ENCODE measurements around the gene MTMR12.

MTMR12 gene

GRCh38 chr5:32332361-32332760 lies 19.6 kb upstream of the MTMR12 start:
- H3K9me3 ChIP-seq (ENCODE audit: severe bottlenecking), result no peaks in the 10 kb centered on the region
- no peak overlapping the region for H3K4me3 ChIP-seq (ENCODE audit: severe bottlenecking)
- no peak for TF ChIP-seq CTCF (IDR thresholded peaks at IDR 0.05; ENCODE audit: poor library complexity, severe bottlenecking)
- no peaks in the 10 kb centered on the region for H3K27me3 ChIP-seq (ENCODE audit: insufficient read depth, poor library complexity, severe bottlenecking)
- H3K27ac ChIP-seq (ENCODE audit: poor library complexity, severe bottlenecking), result peak overlapping the region; percentile 28
- ATAC-seq (ENCODE audit: low read depth), result no peak
- DNase-seq (ENCODE audit: low spot score), result no peak
- no peaks in the 10 kb centered on the region for H3K36me3 ChIP-seq (ENCODE audit: low read depth)
- peaks cover 6% of the 10 kb centered on the region for H3K4me1 ChIP-seq (ENCODE audit: insufficient read depth, poor library complexity, severe bottlenecking)

GRCh38 chr5:32331935-32332274 lies 19.2 kb upstream of the MTMR12 start:
- DNase-seq (ENCODE audit: low spot score), result no peak
- Histone ChIP-seq H3K4me3 (ENCODE audit: severe bottlenecking) (no peak overlapping the region), H3K4me1 (ENCODE audit: insufficient read depth, poor library complexity, severe bottlenecking) (peaks cover 6% of the 10 kb centered on the region), H3K9me3 (ENCODE audit: severe bottlenecking) (no peaks in the 10 kb centered on the region), H3K27me3 (ENCODE audit: insufficient read depth, poor library complexity, severe bottlenecking) (no peaks in the 10 kb centered on the region), H3K36me3 (ENCODE audit: low read depth) (no peaks in the 10 kb centered on the region), H3K27ac (ENCODE audit: poor library complexity, severe bottlenecking) (no peak overlapping the region)
- ATAC-seq (ENCODE audit: low read depth), result no peak
- TF ChIP-seq CTCF (IDR thresholded peaks at IDR 0.05; ENCODE audit: poor library complexity, severe bottlenecking), result no peak

- Histone ChIP-seq H3K9me3 (ENCODE audit: severe bottlenecking) (no peaks in the 10 kb centered on the region), H3K27me3 (ENCODE audit: insufficient read depth, poor library complexity, severe bottlenecking) (no peaks in the 10 kb centered on the region), H3K27ac (ENCODE audit: poor library complexity, severe bottlenecking) (no peak overlapping the region), H3K36me3 (ENCODE audit: low read depth) (no peaks in the 10 kb centered on the region), H3K4me3 (ENCODE audit: severe bottlenecking) (no peak overlapping the region), H3K4me1 (ENCODE audit: insufficient read depth, poor library complexity, severe bottlenecking) (peaks cover 6% of the 10 kb centered on the region)
- no peak for ATAC-seq (ENCODE audit: low read depth)
- TF ChIP-seq CTCF (IDR thresholded peaks at IDR 0.05; ENCODE audit: poor library complexity, severe bottlenecking), result no peak
- DNase-seq (ENCODE audit: low spot score), result no peak
Observed at GRCh38 chr5:32331217-32331934, 18.6 kb upstream of the MTMR12 start.

GRCh38 chr5:32330126-32330971 lies 17.6 kb upstream of the MTMR12 start:
- H3K4me3 ChIP-seq (ENCODE audit: severe bottlenecking), result no peak overlapping the region
- DNase-seq (ENCODE audit: low spot score) (no peak), ATAC-seq (ENCODE audit: low read depth) (no peak)
- H3K36me3 ChIP-seq (ENCODE audit: low read depth), result no peaks in the 10 kb centered on the region
- no peaks in the 10 kb centered on the region for H3K27me3 ChIP-seq (ENCODE audit: insufficient read depth, poor library complexity, severe bottlenecking)
- peaks cover 6% of the 10 kb centered on the region for H3K4me1 ChIP-seq (ENCODE audit: insufficient read depth, poor library complexity, severe bottlenecking)
- TF ChIP-seq CTCF (IDR thresholded peaks at IDR 0.05; ENCODE audit: poor library complexity, severe bottlenecking), result no peak
- no peak overlapping the region for H3K27ac ChIP-seq (ENCODE audit: poor library complexity, severe bottlenecking)
- no peaks in the 10 kb centered on the region for H3K9me3 ChIP-seq (ENCODE audit: severe bottlenecking)

Measured in RWPE2 (cell line).